ENCODE data around the gene UNC5B.
A peak's percentile ranks its signal among the peaks of the same experiment; 100 is the strongest.

The UNC5B gene

GRCh38 chr10:71299071-71299785, 86.9 kb downstream of the UNC5B start:
- no peak overlapping the region for H3K4me3 ChIP-seq (ENCODE audit: low read depth, low read length)
- TF ChIP-seq, protein P1, sequence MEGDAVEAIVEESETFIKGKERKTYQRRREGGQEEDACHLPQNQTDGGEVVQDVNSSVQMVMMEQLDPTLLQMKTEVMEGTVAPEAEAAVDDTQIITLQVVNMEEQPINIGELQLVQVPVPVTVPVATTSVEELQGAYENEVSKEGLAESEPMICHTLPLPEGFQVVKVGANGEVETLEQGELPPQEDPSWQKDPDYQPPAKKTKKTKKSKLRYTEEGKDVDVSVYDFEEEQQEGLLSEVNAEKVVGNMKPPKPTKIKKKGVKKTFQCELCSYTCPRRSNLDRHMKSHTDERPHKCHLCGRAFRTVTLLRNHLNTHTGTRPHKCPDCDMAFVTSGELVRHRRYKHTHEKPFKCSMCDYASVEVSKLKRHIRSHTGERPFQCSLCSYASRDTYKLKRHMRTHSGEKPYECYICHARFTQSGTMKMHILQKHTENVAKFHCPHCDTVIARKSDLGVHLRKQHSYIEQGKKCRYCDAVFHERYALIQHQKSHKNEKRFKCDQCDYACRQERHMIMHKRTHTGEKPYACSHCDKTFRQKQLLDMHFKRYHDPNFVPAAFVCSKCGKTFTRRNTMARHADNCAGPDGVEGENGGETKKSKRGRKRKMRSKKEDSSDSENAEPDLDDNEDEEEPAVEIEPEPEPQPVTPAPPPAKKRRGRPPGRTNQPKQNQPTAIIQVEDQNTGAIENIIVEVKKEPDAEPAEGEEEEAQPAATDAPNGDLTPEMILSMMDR (IDR thresholded peaks at IDR 0.05; ENCODE audit: low read depth, low read length, missing control alignments) = no peak
- in situ Hi-C loops (cut with HindIII; ENCODE audit: low sequenced_read_pairs) = no loop called here
- no peak for DNase-seq (ENCODE audit: low read depth)

DNA sequence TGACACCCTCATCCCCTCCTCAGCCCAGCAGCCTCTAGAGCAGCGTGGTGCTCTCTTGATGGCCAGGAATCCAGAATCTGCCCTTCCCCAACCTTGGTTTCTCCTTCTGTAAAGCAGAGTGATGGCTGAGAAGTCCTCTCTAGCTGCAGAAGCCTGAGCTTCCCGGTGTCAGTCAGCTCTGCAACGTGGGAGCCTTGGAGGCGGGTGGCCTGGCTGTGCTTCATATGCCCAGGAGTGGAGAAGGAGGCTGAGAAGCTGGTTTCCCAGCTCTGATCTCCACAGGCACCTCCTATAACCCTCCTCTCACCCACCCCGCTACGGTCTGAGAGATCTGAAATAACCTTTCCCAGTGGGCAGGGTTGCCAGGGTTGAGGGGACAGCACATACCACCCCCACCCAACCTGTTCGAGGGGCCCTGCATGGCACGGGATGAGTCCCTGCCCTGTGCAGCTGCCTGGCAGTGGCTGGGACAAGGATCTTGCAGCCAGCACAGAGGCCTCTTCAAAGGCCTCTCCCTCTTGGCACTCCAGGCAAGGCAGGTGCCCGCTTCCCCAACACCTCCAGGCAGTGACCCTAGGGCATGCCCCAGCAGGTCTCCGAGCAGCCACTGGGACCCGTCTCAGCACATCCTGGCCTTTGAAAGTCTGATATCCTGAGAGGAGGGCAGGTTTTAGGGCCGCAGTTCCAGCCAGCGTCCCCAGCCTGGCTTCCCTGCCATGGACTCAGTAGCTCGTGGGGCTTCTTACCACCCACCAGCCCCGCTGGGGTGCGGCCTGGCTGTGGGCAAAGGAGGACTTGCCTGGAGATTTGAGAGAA, 88.4 kb downstream of the UNC5B start:
- TF ChIP-seq, protein P1 (IDR thresholded peaks at IDR 0.05; ENCODE audit: low read depth, low read length, missing control alignments) = no peak
- in situ Hi-C loops (cut with HindIII; ENCODE audit: low sequenced_read_pairs) = no loop called here
- H3K4me3 ChIP-seq (ENCODE audit: low read depth, low read length) = no peak overlapping the region
- no peak for DNase-seq (ENCODE audit: low read depth)

DNA sequence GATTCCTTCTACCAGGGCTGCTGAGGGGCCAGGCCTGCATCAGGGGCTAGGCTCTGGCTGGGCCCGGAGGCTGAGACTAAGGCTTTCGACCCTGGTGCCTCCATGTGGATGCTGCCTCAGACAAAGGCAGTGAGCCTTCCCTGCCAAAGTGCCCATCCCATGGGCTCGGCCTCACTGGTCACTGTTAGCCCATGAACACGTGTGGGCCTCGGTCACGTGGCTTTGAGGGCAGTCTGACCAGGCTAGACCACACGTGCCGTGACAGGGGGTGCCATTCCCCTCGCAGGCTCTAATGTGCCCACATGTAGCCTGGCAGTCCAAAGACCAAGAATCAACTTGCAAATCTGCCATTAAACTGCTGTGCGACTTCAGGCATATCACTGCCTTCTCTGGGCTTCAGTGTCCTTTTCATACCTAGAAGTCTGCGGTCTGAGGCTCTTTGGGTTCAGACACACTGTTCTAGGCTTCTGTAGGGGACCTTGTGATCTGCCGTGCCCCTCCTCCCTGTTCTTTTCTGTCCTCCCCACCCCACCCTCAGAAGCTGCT, 89.1 kb downstream of the UNC5B start:
- in situ Hi-C loops (cut with HindIII; ENCODE audit: low sequenced_read_pairs) = no loop called here
- H3K4me3 ChIP-seq (ENCODE audit: low read depth, low read length) = no peak overlapping the region
- DNase-seq (ENCODE audit: low read depth) = no peak
- TF ChIP-seq, protein P1 (IDR thresholded peaks at IDR 0.05; ENCODE audit: low read depth, low read length, missing control alignments) = no peak

DNA sequence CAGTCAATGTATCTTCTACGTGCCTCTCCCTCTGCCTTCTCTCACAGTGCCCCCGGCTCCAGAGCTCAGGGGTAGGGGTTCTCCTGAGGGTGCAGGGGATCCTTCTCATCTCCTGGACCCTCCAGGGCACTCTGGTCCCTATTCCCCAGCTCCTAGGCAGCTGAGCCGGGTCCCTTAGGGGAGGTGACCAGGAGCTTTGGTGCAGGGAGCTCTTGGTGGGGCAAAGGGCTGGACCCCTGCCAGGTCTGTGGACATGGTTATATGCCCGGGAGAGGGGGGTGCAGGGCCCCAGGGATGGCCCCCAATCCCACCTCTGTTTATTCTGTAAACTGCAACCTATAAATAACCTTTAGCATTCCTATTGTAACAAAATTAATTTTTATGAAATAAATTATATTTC, 90.1 kb downstream of the UNC5B start:
- H3K4me3 ChIP-seq (ENCODE audit: low read depth, low read length) = no peak overlapping the region
- in situ Hi-C loops (cut with HindIII; ENCODE audit: low sequenced_read_pairs) = no loop called here
- DNase-seq (ENCODE audit: low read depth) = no peak
- TF ChIP-seq, protein P1 (IDR thresholded peaks at IDR 0.05; ENCODE audit: low read depth, low read length, missing control alignments) = no peak

DNA sequence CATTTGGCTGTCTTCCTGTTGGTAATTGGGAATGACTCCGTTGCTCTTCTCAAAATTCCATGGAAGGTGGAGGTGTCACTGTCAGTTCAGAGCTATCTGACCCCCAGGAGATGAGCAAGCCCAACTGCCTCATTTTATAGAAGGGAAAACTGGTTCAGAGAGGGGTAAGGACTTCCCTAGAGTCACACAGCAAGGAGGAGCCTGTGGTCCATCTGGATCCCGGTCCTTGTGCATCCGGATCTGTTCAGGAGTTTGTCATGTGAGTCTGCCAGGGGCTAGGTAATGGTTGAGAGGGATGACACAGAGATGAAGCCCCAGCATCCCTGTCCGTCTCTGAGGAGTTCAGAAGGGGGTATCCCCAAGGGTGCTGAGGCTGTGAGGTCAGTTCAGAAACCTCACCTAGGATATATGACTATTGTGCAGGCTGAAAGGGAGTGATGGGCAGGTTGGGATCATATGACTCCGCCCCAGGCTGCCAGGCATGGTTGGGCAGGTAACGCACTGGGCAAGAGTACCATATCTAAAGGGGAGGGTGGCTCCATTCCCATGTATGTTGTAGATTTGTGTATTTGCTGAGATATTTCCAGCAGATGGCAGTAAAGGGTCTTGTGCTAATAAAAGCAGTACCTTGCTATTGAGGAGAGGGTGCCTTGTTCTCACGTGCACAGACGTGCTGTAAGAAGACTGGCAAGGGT, 90.7 kb downstream of the UNC5B start:
- TF ChIP-seq, protein P1 (IDR thresholded peaks at IDR 0.05; ENCODE audit: low read depth, low read length, missing control alignments) = peak; percentile 63
- in situ Hi-C loops (cut with HindIII; ENCODE audit: low sequenced_read_pairs) = no loop called here
- DNase-seq (ENCODE audit: low read depth) = peak; percentile 49
- no peak overlapping the region for H3K4me3 ChIP-seq (ENCODE audit: low read depth, low read length)

- TF ChIP-seq, protein P1 (IDR thresholded peaks at IDR 0.05; ENCODE audit: low read depth, low read length, missing control alignments) = no peak
- no peak for DNase-seq (ENCODE audit: low read depth)
- in situ Hi-C loops (cut with HindIII; ENCODE audit: low sequenced_read_pairs) = no loop called here
These were observed 91.2 kb downstream of the UNC5B start for GRCh38 chr10:71303569-71303907.

More at GRCh38 chr10:71303569-71303907, 91.2 kb downstream of the UNC5B start:
- no peak overlapping the region for H3K4me3 ChIP-seq (ENCODE audit: low read depth, low read length)
